Osteocyte (in vitro differentiated cells): ENCODE measurements around the gene PHACTR1. TPM values are rescaled to one million over a fixed set of nuclear protein-coding genes. Genes with fewer than 3 reads are reported as not detected.

ENCODE experiments used
- DNase-seq: peaks from one replicate; pipeline ENCODE4 v3.0.0; 2021; ENCODE audit warnings: mixed read lengths; ENCODE audit not compliant: unreplicated experiment; ENCODE audit errors: extremely low spot score
- H3K27ac Mint-ChIP-seq: one replicate; pipeline ENCODE4 v1.8.0; 2021; ENCODE audit warnings: mild to moderate bottlenecking, mixed read lengths; ENCODE audit not compliant: unreplicated experiment
- H3K27me3 Mint-ChIP-seq: one replicate; pipeline ENCODE4 v1.8.0; 2021; ENCODE audit warnings: mixed read lengths; ENCODE audit not compliant: unreplicated experiment
- H3K36me3 Mint-ChIP-seq: one replicate; pipeline ENCODE4 v1.8.0; 2021; ENCODE audit warnings: mixed read lengths; ENCODE audit not compliant: unreplicated experiment
- H3K4me1 Mint-ChIP-seq: one replicate; pipeline ENCODE4 v1.8.0; 2021; ENCODE audit warnings: mixed read lengths; ENCODE audit not compliant: unreplicated experiment
- H3K4me3 Mint-ChIP-seq: one replicate; pipeline ENCODE4 v1.8.0; 2021; ENCODE audit warnings: mild to moderate bottlenecking, moderate library complexity, mixed read lengths; ENCODE audit not compliant: unreplicated experiment
- H3K9me3 Mint-ChIP-seq: one replicate; pipeline ENCODE4 v1.8.0; 2021; ENCODE audit warnings: mixed read lengths; ENCODE audit not compliant: unreplicated experiment
- total RNA-seq: library from RNA; stranded (reverse); gene quantifications from 2 replicates; pipeline ENCODE4 v1.2.1, GENCODE V29; 2021
- TF ChIP-seq, protein P1 (sequence below): fragments of 200-600 bp; sonication (generic); IDR thresholded peaks from 2 replicates; pipeline ENCODE4 v1.5.0; 2021; ENCODE audit warnings: antibody characterized with exemption, mild to moderate bottlenecking, moderate library complexity

PHACTR1 gene
- total RNA-seq, 1 donor from 2014 or later: 1.0 TPM

DNA sequence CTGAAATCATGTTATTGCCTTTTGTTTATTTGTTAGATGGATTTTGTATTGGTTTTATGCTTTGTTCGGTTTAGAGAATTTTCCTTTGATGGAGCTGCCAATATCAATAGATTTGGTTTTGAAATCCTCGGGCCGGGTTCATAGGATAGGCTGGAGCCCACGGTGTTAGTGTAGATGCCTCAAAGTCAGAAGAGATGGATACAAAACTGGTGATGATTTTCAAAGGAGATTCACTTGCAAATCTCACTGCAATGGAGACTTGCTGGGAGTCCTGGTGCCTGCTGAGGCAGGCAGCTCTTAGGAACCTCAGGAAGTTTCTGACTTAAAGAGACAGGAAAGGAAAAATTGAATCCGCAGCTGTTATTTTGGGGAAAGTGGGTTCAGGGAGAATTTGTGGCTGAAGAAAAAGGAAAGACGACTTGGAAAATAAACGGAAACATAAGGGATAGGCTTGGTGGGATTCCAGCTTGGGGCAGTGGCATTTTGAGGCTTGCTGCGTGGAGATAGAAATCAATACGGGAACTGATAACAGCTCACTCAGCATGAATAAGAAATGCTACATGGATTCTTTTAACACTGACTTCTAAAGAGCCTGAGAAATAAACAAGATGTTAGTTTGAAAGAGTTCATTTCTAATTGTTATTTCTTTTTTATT is 241.6 kb downstream of the PHACTR1 start:
- H3K9me3 Mint-ChIP-seq: no peaks in the 10 kb centered on the region
- H3K27me3 Mint-ChIP-seq: peaks cover 21% of the 10 kb centered on the region
- TF ChIP-seq, protein P1, sequence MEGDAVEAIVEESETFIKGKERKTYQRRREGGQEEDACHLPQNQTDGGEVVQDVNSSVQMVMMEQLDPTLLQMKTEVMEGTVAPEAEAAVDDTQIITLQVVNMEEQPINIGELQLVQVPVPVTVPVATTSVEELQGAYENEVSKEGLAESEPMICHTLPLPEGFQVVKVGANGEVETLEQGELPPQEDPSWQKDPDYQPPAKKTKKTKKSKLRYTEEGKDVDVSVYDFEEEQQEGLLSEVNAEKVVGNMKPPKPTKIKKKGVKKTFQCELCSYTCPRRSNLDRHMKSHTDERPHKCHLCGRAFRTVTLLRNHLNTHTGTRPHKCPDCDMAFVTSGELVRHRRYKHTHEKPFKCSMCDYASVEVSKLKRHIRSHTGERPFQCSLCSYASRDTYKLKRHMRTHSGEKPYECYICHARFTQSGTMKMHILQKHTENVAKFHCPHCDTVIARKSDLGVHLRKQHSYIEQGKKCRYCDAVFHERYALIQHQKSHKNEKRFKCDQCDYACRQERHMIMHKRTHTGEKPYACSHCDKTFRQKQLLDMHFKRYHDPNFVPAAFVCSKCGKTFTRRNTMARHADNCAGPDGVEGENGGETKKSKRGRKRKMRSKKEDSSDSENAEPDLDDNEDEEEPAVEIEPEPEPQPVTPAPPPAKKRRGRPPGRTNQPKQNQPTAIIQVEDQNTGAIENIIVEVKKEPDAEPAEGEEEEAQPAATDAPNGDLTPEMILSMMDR: no peak
- H3K4me3 Mint-ChIP-seq: peak overlapping the region; percentile 90
- no peak for DNase-seq
- H3K4me1 Mint-ChIP-seq: peaks cover 19% of the 10 kb centered on the region
- H3K36me3 Mint-ChIP-seq: no peaks in the 10 kb centered on the region
- H3K27ac Mint-ChIP-seq: peak overlapping the region; percentile 79

DNA sequence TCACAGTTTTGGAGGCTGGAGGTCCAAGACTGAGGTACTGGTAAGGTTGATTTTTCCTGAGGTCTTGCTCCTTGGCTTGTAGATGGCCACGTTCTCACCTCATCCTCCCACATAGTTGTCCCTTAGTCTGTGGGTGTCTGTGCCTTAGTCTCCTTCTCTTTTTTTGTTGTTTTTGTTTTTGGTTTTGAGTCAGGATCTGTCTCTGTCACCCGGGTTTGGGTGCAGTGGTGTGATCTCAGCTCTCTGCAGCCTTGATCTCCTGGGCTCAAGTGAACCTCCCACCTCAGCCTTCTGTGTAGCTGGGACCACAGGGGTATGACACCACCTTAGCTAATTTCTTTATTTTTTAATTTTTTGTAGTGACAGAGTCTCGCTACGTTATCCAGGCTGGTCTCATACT is 245.2 kb downstream of the PHACTR1 start:
- Mint-ChIP-seq H3K27me3 (peaks cover 21% of the 10 kb centered on the region), H3K4me1 (peaks cover 19% of the 10 kb centered on the region), H3K36me3 (no peaks in the 10 kb centered on the region), H3K4me3 (no peak overlapping the region), H3K9me3 (no peaks in the 10 kb centered on the region), H3K27ac (no peak overlapping the region)
- TF ChIP-seq, protein P1: no peak
- DNase-seq: no peak

DNA sequence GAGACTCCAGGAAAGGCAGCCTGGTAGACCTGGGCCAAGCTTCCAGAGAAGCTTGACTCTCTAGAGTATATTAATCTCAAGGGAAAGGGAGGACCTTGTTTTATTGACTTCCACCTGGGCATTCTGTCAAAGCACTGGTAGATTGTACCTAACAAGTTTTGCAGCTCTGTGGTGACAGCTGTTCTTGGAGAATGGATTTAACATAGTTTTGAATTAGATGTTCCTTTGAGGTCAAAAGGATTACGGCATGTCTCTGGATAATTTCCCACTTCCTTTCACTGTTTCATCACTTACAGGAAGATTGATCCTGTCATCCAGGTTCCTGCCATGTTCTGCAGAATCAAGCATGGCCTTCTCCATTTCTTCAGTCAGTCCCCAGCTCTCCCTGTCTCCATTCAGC is 246.0 kb downstream of the PHACTR1 start:
- TF ChIP-seq, protein P1: no peak
- peaks cover 21% of the 10 kb centered on the region for H3K27me3 Mint-ChIP-seq
- H3K36me3 Mint-ChIP-seq: no peaks in the 10 kb centered on the region
- no peak overlapping the region for H3K27ac Mint-ChIP-seq
- H3K4me3 Mint-ChIP-seq: no peak overlapping the region
- peaks cover 15% of the 10 kb centered on the region for H3K4me1 Mint-ChIP-seq
- no peak for DNase-seq
- H3K9me3 Mint-ChIP-seq: no peaks in the 10 kb centered on the region

DNA sequence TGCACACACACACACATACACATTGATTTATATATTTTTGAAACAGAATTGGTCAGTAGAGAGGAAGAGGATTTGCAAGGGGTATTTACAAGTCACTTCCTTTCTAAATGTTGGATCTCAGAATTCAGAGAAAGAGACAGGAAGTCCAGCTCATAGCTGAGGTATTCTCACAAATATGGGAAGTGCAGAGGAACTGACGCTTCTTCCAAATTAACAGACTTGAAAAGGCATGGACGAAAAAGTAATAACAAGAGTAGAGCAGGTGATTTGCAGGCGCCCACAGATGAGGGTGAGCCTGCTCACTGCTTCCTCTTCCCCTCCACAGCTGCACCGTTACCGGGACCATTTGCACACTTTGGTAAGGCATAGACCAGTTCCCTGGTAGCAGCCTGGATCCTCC is 246.4 kb downstream of the PHACTR1 start:
- no peak overlapping the region for H3K4me3 Mint-ChIP-seq
- no peak for DNase-seq
- no peaks in the 10 kb centered on the region for H3K9me3 Mint-ChIP-seq
- TF ChIP-seq, protein P1: no peak
- H3K27ac Mint-ChIP-seq: no peak overlapping the region
- H3K36me3 Mint-ChIP-seq: no peaks in the 10 kb centered on the region
- H3K27me3 Mint-ChIP-seq: peaks cover 20% of the 10 kb centered on the region
- H3K4me1 Mint-ChIP-seq: peaks cover 11% of the 10 kb centered on the region

DNA sequence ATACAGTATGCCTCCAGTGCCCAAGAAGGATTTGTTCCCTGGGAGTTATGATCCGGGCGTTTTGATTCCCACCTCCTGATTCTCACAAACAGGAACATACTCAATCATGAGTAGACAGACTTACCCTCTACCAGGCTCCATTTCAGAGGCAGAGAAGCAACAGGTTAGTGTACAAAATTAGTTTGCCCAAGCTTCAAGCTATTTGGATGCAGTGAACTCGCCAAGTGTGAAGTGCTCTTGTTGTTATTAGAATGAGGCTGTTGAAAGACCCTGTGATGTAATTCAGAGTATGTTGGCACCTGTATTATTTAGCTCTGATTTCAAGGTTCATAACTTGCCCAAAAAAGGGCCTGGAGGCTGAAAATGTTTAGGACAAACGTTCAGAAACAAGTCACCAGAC is 247.0 kb downstream of the PHACTR1 start:
- H3K36me3 Mint-ChIP-seq: no peaks in the 10 kb centered on the region
- H3K4me3 Mint-ChIP-seq: no peak overlapping the region
- peaks cover 6% of the 10 kb centered on the region for H3K4me1 Mint-ChIP-seq
- TF ChIP-seq, protein P1: no peak
- H3K27me3 Mint-ChIP-seq: peaks cover 16% of the 10 kb centered on the region
- H3K9me3 Mint-ChIP-seq: no peaks in the 10 kb centered on the region
- no peak for DNase-seq
- H3K27ac Mint-ChIP-seq: no peak overlapping the region
